ENCODE results near the gene MTMR6.

- TF ChIP-seq POLR2A (IDR thresholded peaks at IDR 0.05) (no peak), CTCF (IDR thresholded peaks at IDR 0.05) (no peak)
Measured at GRCh38 chr13:25224151-25224550, 63.1 kb downstream of the MTMR6 start.

Data from thyroid gland (tissue), 4 donors.